Keratinocyte (primary cell): ENCODE results near the gene PRIMA1. TPM values are rescaled to one million over a fixed set of nuclear protein-coding genes. Genes with fewer than 3 reads are reported as not detected.

ENCODE experiments used
- DNase-seq: peaks from one replicate; pipeline ENCODE4 v3.0.0-alpha.2; 2011; ENCODE audit warnings: low read depth, missing footprints, low spot score
- FAIRE-seq: peaks from 2 replicates; lab custom pipeline; 2011; peaks lifted over from hg19 to GRCh38; lab: Jason Lieb, UNC
- H2AFZ ChIP-seq: 2 replicates; pipeline ENCODE4 v1.6.0; 2012; ENCODE audit warnings: low read length, control low read depth, inconsistent platforms; ENCODE audit not compliant: control insufficient read depth
- H3K27ac ChIP-seq: 2 replicates; pipeline ENCODE4 v1.5.1; 2011; ENCODE audit warnings: low read length; ENCODE audit not compliant: control insufficient read depth, insufficient read depth
- H3K27me3 ChIP-seq: 3 replicates; pipeline ENCODE4 v1.6.0; 2011; ENCODE audit warnings: low read length; ENCODE audit not compliant: control insufficient read depth, insufficient read depth; ENCODE audit errors: extremely low read depth
- H3K36me3 ChIP-seq, 2 experiments: 2 replicates in 1 of 2; 3 replicates in 1 of 2; pipeline ENCODE4 v1.5.1; 2011; ENCODE audit warnings: low read length in 2 of 2, mild to moderate bottlenecking in 1 of 2; ENCODE audit not compliant: control insufficient read depth in 2 of 2, insufficient read depth in 2 of 2; ENCODE audit errors: extremely low read depth in 1 of 2
- H3K4me1 ChIP-seq: 3 replicates; pipeline ENCODE4 v1.5.1; 2011; ENCODE audit warnings: low read length; ENCODE audit not compliant: control insufficient read depth, insufficient read depth; ENCODE audit errors: extremely low read depth
- H3K4me2 ChIP-seq: 3 replicates; pipeline ENCODE4 v1.6.0; 2011; ENCODE audit warnings: low read depth, low read length; ENCODE audit not compliant: control insufficient read depth, insufficient read depth; ENCODE audit errors: extremely low read depth
- H3K4me3 ChIP-seq, 3 experiments: fragments of 200-600 bp in 1 of 3; sonication (generic) in 1 of 3; 2 replicates in 2 of 3; 3 replicates in 1 of 3; pipeline ENCODE4 v1.5.1; 2011 to 2016; ENCODE audit warnings: low read length in 3 of 3, mild to moderate bottlenecking in 3 of 3, control low read depth in 2 of 3, inconsistent platforms in 1 of 3, low read depth in 1 of 3, mixed read lengths in 1 of 3, mixed run types in 1 of 3, moderate library complexity in 1 of 3; ENCODE audit not compliant: control insufficient read depth in 2 of 3, insufficient read depth in 2 of 3; ENCODE audit errors: extremely low read depth in 1 of 3
- H3K79me2 ChIP-seq: 2 replicates; pipeline ENCODE4 v1.6.0; 2012; ENCODE audit warnings: low read length; ENCODE audit not compliant: control insufficient read depth, insufficient read depth
- H3K9ac ChIP-seq: 3 replicates; pipeline ENCODE4 v1.6.0; 2011; ENCODE audit warnings: low read length; ENCODE audit not compliant: control insufficient read depth, insufficient read depth; ENCODE audit errors: extremely low read depth
- H3K9me1 ChIP-seq: 3 replicates; pipeline ENCODE4 v1.6.0; 2011; ENCODE audit warnings: low read length; ENCODE audit not compliant: control insufficient read depth, insufficient read depth; ENCODE audit errors: extremely low read depth
- H3K9me3 ChIP-seq: 2 replicates; pipeline ENCODE4 v1.5.1; 2012; ENCODE audit warnings: low read depth, low read length; ENCODE audit not compliant: control insufficient read depth
- H4K20me1 ChIP-seq: 3 replicates; pipeline ENCODE4 v1.6.0; 2011; ENCODE audit warnings: low read length; ENCODE audit not compliant: control insufficient read depth, insufficient read depth; ENCODE audit errors: extremely low read depth
- CTCF ChIP-seq, 3 experiments: IDR thresholded peaks in 1 of 3; conservative IDR thresholded peaks in 1 of 3; optimal IDR thresholded peaks in 1 of 3; 2 replicates in 2 of 3; 3 replicates in 1 of 3; pipeline versions ENCODE3 to v1.5.1; 2011; ENCODE audit warnings: low read length in 3 of 3, mild to moderate bottlenecking in 3 of 3, moderate library complexity in 2 of 3, control low read depth in 1 of 3, inconsistent platforms in 1 of 3; ENCODE audit not compliant: insufficient read depth in 2 of 3; ENCODE audit errors: extremely low read depth in 1 of 3
- EZH2 ChIP-seq: IDR thresholded peaks from one replicate; pipeline ENCODE4 v1.6.1; 2012; ENCODE audit warnings: inconsistent platforms, mild to moderate bottlenecking, low read length, moderate library complexity
- dilution Hi-C: fragments of 300-500 bp; cut with MboI; formaldehyde crosslinking; loops from one replicate; pipeline ENCODE4 v1.7.0; 2020; ENCODE audit warnings: low sequenced_read_pairs; ENCODE audit not compliant: extremely low pct_ligation_motif_present
- polyA plus RNA-seq, 5 experiments: library from polyadenylated mRNA; depleted of rRNA in 3 of 5; stranded (reverse) in 3 of 5; stranded (forward) in 1 of 5; unstranded in 1 of 5; fragments of >200 nt; gene quantifications; 1 replicate in 1 of 5; 2 replicates in 3 of 5; 3 replicates in 1 of 5; pipeline versions ENCODE4 v1.2.1 to v1.2.3, GENCODE V29; 2011 to 2012; ENCODE audit warnings: missing spikeins in 2 of 5, low read depth in 1 of 5, low replicate concordance in 1 of 5

The PRIMA1 gene
- polyA plus RNA-seq, 1 donor (not counting 4 experiments of a cell fraction or from before 2014, with no cell fraction given) = not detected

DNA sequence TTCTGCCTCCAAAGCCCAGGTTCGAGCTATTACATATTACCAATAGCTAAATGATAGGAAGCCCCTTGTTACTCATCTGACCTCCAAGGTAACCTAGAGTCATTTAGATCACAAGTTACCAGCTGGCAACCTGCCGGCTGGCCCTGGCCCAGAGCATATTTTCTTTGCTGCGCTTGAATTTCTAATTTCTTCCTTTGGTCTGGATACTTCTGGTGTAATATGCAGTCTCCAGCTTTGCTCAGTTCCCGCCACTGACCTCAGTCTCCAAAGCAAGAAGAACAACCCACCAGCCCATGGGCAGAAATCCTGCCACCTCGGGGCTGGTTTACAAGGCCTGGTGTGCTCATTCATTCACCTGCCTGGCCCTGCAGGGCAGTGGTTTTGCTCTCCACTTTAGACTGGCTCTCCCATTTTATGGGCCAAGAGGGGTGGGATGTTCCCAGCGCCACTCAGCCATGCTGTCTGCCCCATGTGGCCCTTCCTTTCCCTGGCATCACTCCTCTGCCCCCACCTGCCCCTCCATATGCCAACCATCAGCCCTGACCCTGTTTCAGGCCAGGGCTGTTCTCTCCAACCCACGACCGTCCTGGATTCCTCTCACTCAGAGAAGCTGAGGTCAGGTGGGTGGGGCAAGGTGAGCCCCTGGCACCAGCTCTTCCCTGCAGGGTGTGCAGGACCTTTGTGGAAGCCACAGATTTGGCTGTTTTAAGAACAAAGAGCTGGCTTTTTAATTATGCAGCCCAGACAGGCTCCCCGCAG, 76.0 kb downstream of the PRIMA1 start:
- H3K9me3 ChIP-seq = no peaks in the 10 kb centered on the region
- dilution Hi-C loops = no loop called here
- no peaks in the 10 kb centered on the region for H4K20me1 ChIP-seq
- no peaks in the 10 kb centered on the region for H3K4me1 ChIP-seq
- DNase-seq = no peak
- H3K9ac ChIP-seq = no peak overlapping the region
- H3K27ac ChIP-seq = no peak overlapping the region
- FAIRE-seq = no peak
- no peak overlapping the region for H3K4me3 ChIP-seq
- H2AFZ ChIP-seq = no peak overlapping the region
- TF ChIP-seq CTCF (optimal IDR thresholded peaks at IDR 0.05 in 1 of 3, IDR thresholded peaks at IDR 0.05 in 1 of 3, conservative IDR thresholded peaks at IDR 0.05 in 1 of 3; ENCODE audit: extremely low read depth in 1 of 3, insufficient read depth in 2 of 3, low read length in 3 of 3) (no peak), EZH2 (no peak)
- no peaks in the 10 kb centered on the region for H3K27me3 ChIP-seq
- H3K9me1 ChIP-seq = no peaks in the 10 kb centered on the region
- H3K79me2 ChIP-seq = no peaks in the 10 kb centered on the region
- no peak overlapping the region for H3K4me2 ChIP-seq
- no peaks in the 10 kb centered on the region for H3K36me3 ChIP-seq

GRCh38 chr14:93709249-93709648, 79.0 kb downstream of the PRIMA1 start:
- H3K79me2 ChIP-seq = no peaks in the 10 kb centered on the region
- H3K4me2 ChIP-seq = no peak overlapping the region
- H3K27me3 ChIP-seq = no peaks in the 10 kb centered on the region
- no peak overlapping the region for H3K27ac ChIP-seq
- no peaks in the 10 kb centered on the region for H3K4me1 ChIP-seq
- H3K4me3 ChIP-seq = no peak overlapping the region
- H3K36me3 ChIP-seq = no peaks in the 10 kb centered on the region
- no peaks in the 10 kb centered on the region for H3K9me3 ChIP-seq
- no peak overlapping the region for H3K9ac ChIP-seq
- FAIRE-seq (no peak), DNase-seq (no peak)
- dilution Hi-C loops = no loop called here
- no peak overlapping the region for H2AFZ ChIP-seq
- no peaks in the 10 kb centered on the region for H3K9me1 ChIP-seq
- no peaks in the 10 kb centered on the region for H4K20me1 ChIP-seq
- TF ChIP-seq CTCF (optimal IDR thresholded peaks at IDR 0.05 in 1 of 3, IDR thresholded peaks at IDR 0.05 in 1 of 3, conservative IDR thresholded peaks at IDR 0.05 in 1 of 3; ENCODE audit: extremely low read depth in 1 of 3, insufficient read depth in 2 of 3, low read length in 3 of 3) (no peak), EZH2 (no peak)
